HEK293 (cell line): ENCODE measurements around the gene CHRNA4.

Source experiments
- CTCF ChIA-PET: fragments of 350-600 bp; formaldehyde crosslinking; extraction: SDS; loops from one replicate; lab custom pipeline; 2021; ENCODE audit warnings: antibody characterized with exemption; lab: Yijun Ruan, JAX
- POLR2A ChIA-PET: fragments of 300-600 bp; formaldehyde crosslinking; extraction: SDS; loops from one replicate; lab custom pipeline; 2020; ENCODE audit warnings: antibody characterized with exemption, inconsistent platforms; lab: Yijun Ruan, JAX
- H3K27ac ChIP-seq: fragments of 200-500 bp; sonication (Bioruptor generic); 2 replicates; pipeline ENCODE4 v1.5.1; 2014; ENCODE audit warnings: low read depth, low read length, control low read depth, inconsistent platforms; ENCODE audit errors: extremely low read depth
- H3K36me3 ChIP-seq, 2 experiments: fragments of 200-500 bp in 1 of 2; sonication (Bioruptor generic) in 1 of 2; 1 replicate in 1 of 2; 2 replicates in 1 of 2; pipeline ENCODE4 v1.5.1; 2014 to 2017; ENCODE audit warnings: inconsistent platforms in 2 of 2, low read length in 2 of 2; ENCODE audit not compliant: control insufficient read depth in 2 of 2, insufficient read depth in 1 of 2
- H3K4me1 ChIP-seq: fragments of 200-500 bp; sonication (Bioruptor generic); 2 replicates; pipeline ENCODE4 v1.5.1; 2014; ENCODE audit warnings: mild to moderate bottlenecking, low read length, inconsistent platforms; ENCODE audit not compliant: control insufficient read depth, insufficient read depth
- H3K4me3 ChIP-seq: 2 replicates; pipeline ENCODE4 v1.5.1; 2011; ENCODE audit warnings: low read depth, mild to moderate bottlenecking, control low read depth, low read length, moderate library complexity
- H3K9me3 ChIP-seq: fragments of 200-500 bp; sonication (Bioruptor generic); 2 replicates; pipeline ENCODE4 v1.5.1; 2014; ENCODE audit warnings: low read depth, low read length, inconsistent platforms; ENCODE audit not compliant: control insufficient read depth, insufficient read depth
- BCL11A ChIP-seq: fragments of 450-650 bp; formaldehyde crosslinking; IDR thresholded peaks from 2 replicates; pipeline ENCODE4 v1.5.1; 2016; ENCODE audit warnings: low read depth, missing biosample characterization, missing genetic modification characterization
- GFI1B ChIP-seq: fragments of 450-650 bp; formaldehyde crosslinking; IDR thresholded peaks from 2 replicates; pipeline ENCODE4 v1.5.1; 2016; ENCODE audit warnings: missing biosample characterization, missing genetic modification characterization
- PRDM6 ChIP-seq: fragments of 450-650 bp; formaldehyde crosslinking; IDR thresholded peaks from 2 replicates; pipeline ENCODE4 v1.5.1; 2017; ENCODE audit warnings: missing biosample characterization, missing genetic modification characterization
- ZBTB17 ChIP-seq: fragments of 450-650 bp; formaldehyde crosslinking; IDR thresholded peaks from 2 replicates; pipeline ENCODE4 v1.5.1; 2016; ENCODE audit warnings: missing biosample characterization, missing genetic modification characterization
- ZBTB7A ChIP-seq: fragments of 450-650 bp; formaldehyde crosslinking; IDR thresholded peaks from 2 replicates; pipeline ENCODE4 v1.5.1; 2016; ENCODE audit warnings: low read depth, missing biosample characterization, missing genetic modification characterization
- ZNF10 ChIP-seq: fragments of 450-650 bp; formaldehyde crosslinking; IDR thresholded peaks from 2 replicates; pipeline ENCODE4 v1.5.1; 2017; ENCODE audit warnings: missing biosample characterization, missing genetic modification characterization
- ZNF214 ChIP-seq: fragments of 450-650 bp; formaldehyde crosslinking; IDR thresholded peaks from 2 replicates; pipeline ENCODE4 v1.5.1; 2017; ENCODE audit warnings: missing biosample characterization, mild to moderate bottlenecking, missing genetic modification characterization, borderline replicate concordance
- ZNF266 ChIP-seq: fragments of 450-650 bp; formaldehyde crosslinking; IDR thresholded peaks from 2 replicates; pipeline ENCODE4 v1.5.1; 2016; ENCODE audit warnings: missing biosample characterization, missing genetic modification characterization, low read depth
- ZNF292 ChIP-seq: fragments of 450-650 bp; formaldehyde crosslinking; IDR thresholded peaks from 2 replicates; pipeline ENCODE4 v1.5.1; 2016; ENCODE audit warnings: low read depth, missing biosample characterization, missing genetic modification characterization, borderline replicate concordance
- ZNF335 ChIP-seq: fragments of 450-650 bp; formaldehyde crosslinking; conservative IDR thresholded peaks from 2 replicates; pipeline ENCODE4 v1.5.1; 2016; ENCODE audit warnings: missing biosample characterization, missing genetic modification characterization
- ZNF416 ChIP-seq: fragments of 450-650 bp; formaldehyde crosslinking; IDR thresholded peaks from 2 replicates; pipeline ENCODE4 v1.5.1; 2016; ENCODE audit warnings: missing biosample characterization, missing genetic modification characterization
- ZNF423 ChIP-seq: fragments of 450-650 bp; formaldehyde crosslinking; IDR thresholded peaks from 2 replicates; pipeline ENCODE4 v1.5.1; 2016; ENCODE audit warnings: missing biosample characterization, missing genetic modification characterization
- ZNF449 ChIP-seq: fragments of 450-650 bp; formaldehyde crosslinking; IDR thresholded peaks from 2 replicates; pipeline ENCODE4 v1.5.1; 2017; ENCODE audit warnings: missing biosample characterization, mild to moderate bottlenecking, missing genetic modification characterization, moderate library complexity
- ZNF510 ChIP-seq: fragments of 450-650 bp; formaldehyde crosslinking; IDR thresholded peaks from 2 replicates; pipeline ENCODE4 v1.5.1; 2018; ENCODE audit warnings: mild to moderate bottlenecking, missing genetic modification characterization, missing biosample characterization; ENCODE audit not compliant: insufficient replicate concordance
- ZNF518A ChIP-seq: fragments of 450-650 bp; formaldehyde crosslinking; conservative IDR thresholded peaks from 2 replicates; pipeline ENCODE4 v1.5.1; 2016; ENCODE audit warnings: low read depth, missing biosample characterization, missing genetic modification characterization
- ZNF670 ChIP-seq: fragments of 450-650 bp; formaldehyde crosslinking; IDR thresholded peaks from 2 replicates; pipeline ENCODE4 v1.5.1; 2016; ENCODE audit warnings: missing biosample characterization, missing genetic modification characterization, low read depth
- ZNF704 ChIP-seq: fragments of 450-650 bp; formaldehyde crosslinking; IDR thresholded peaks from 2 replicates; pipeline ENCODE4 v1.5.1; 2016; ENCODE audit warnings: missing biosample characterization, missing genetic modification characterization
- ZSCAN23 ChIP-seq: fragments of 450-650 bp; formaldehyde crosslinking; IDR thresholded peaks from 2 replicates; pipeline ENCODE4 v1.5.1; 2016; ENCODE audit warnings: missing biosample characterization, missing genetic modification characterization

The CHRNA4 gene

GRCh38 chr20:63363013-63363957 lies 2.1 kb upstream of the CHRNA4 start:
- ChIA-PET CTCF (interaction anchor here (1.0 to 1.4 kb wide), 2 partner anchors 18 to 54 kb away, joined by 5 read pairs; no protein-coding TSS in a partner anchor), POLR2A (no interaction called here)
- Histone ChIP-seq H3K27ac (no peak overlapping the region), H3K36me3 (no peaks in the 10 kb centered on the region)
- TF ChIP-seq ZNF266 (no peak), BCL11A (tag by site-specific recombination) (peak; percentile 85), ZNF292 (tag by site-specific recombination) (no peak), ZNF423 (tag by site-specific recombination) (no peak), ZNF704 (tag by site-specific recombination) (no peak), ZNF214 (no peak), ZSCAN23 (tag by site-specific recombination) (no peak)
- TF ChIP-seq, all 188 proteins: peak for 1
- Histone ChIP-seq H3K9me3 (no peaks in the 10 kb centered on the region), H3K4me1 (no peaks in the 10 kb centered on the region), H3K4me3 (no peak overlapping the region)

GRCh38 chr20:63362436-63363009 lies 1.4 kb upstream of the CHRNA4 start:
- H3K9me3 ChIP-seq: no peaks in the 10 kb centered on the region
- no peak for TF ChIP-seq GFI1B
- no peak for TF ChIP-seq ZNF518A (tag by site-specific recombination)
- TF ChIP-seq ZNF670: no peak
- TF ChIP-seq, all 188 proteins: peak for 0
- H3K36me3 ChIP-seq: no peaks in the 10 kb centered on the region
- POLR2A ChIA-PET: no interaction called here
- H3K4me1 ChIP-seq: no peaks in the 10 kb centered on the region
- no peak overlapping the region for H3K4me3 ChIP-seq
- CTCF ChIA-PET: no interaction called here
- no peak overlapping the region for H3K27ac ChIP-seq

- CTCF ChIA-PET: no interaction called here
- POLR2A ChIA-PET: no interaction called here
- H3K27ac ChIP-seq: no peak overlapping the region
- no peaks in the 10 kb centered on the region for H3K36me3 ChIP-seq
- H3K4me1 ChIP-seq: no peaks in the 10 kb centered on the region
- H3K9me3 ChIP-seq: no peaks in the 10 kb centered on the region
- H3K4me3 ChIP-seq: no peak overlapping the region
- TF ChIP-seq ZNF510 (no peak), PRDM6 (no peak), ZNF10 (no peak), ZNF416 (tag by site-specific recombination) (no peak), ZNF449 (tag by site-specific recombination) (no peak), ZBTB7A (tag by site-specific recombination) (0 out of 2 replicates have a peak, but pooled peaks have one; percentile 17), ZBTB17 (tag by site-specific recombination) (no peak), ZNF335 (tag by site-specific recombination) (no peak)
Measured at GRCh38 chr20:63361519-63362435, 628 bp upstream of the CHRNA4 start.
